ENCODE data around the gene NDUFA12. TPM values are rescaled to one million over a fixed set of nuclear protein-coding genes. Genes with fewer than 3 reads are reported as not detected.
"Not testable (repeated sequence)": the region's sequence is repeated elsewhere in the genome, so short reads cannot be mapped to it uniquely, and the experiment has no call there.

Gene NDUFA12
- total RNA-seq, 1 experiment from 2014 or later = 157 TPM

GRCh38 chr12:94994312-94994711 lies 9.2 kb downstream of the NDUFA12 start:
- no peaks in the 10 kb centered on the region for H3K27me3 ChIP-seq (replicated peaks; ENCODE audit: insufficient read depth, low read depth, low read length, poor library complexity)
- H3K36me3 ChIP-seq (ENCODE audit: insufficient read depth, low read length, poor library complexity, severe bottlenecking) = peaks cover 5% of the 10 kb centered on the region
- TF ChIP-seq CTCF (conservative IDR thresholded peaks at IDR 0.05; ENCODE audit: low read depth, low read length) (no peak), EZH2 (IDR thresholded peaks at IDR 0.05; ENCODE audit: borderline replicate concordance, low read depth, low read length, poor library complexity, severe bottlenecking) (no peak)
- DNase-seq (ENCODE audit: low spot score) = no peak
- no peaks in the 10 kb centered on the region for H3K4me1 ChIP-seq (ENCODE audit: insufficient read depth, low read length, poor library complexity, severe bottlenecking)
- no peak overlapping the region for H3K27ac ChIP-seq (ENCODE audit: low read depth, low read length, poor library complexity, severe bottlenecking)
- intact Hi-C loops (cut with micrococcal nuclease; ENCODE audit: unreplicated experiment) = no loop called here
- POLR2A ChIA-PET (ENCODE audit: low non-redundant PET) = no interaction called here
- H3K9me3 ChIP-seq (ENCODE audit: low read depth, low read length, poor library complexity, severe bottlenecking) = no peaks in the 10 kb centered on the region
- CTCF ChIA-PET = no interaction called here
- no TSS peak for BruUV-seq (replicated peaks)
- no peak overlapping the region for H3K4me3 ChIP-seq (ENCODE audit: low read depth, low read length, poor library complexity, severe bottlenecking)

GRCh38 chr12:94993855-94994254 lies 9.6 kb downstream of the NDUFA12 start:
- POLR2A ChIA-PET (ENCODE audit: low non-redundant PET); intact Hi-C loops (cut with micrococcal nuclease; ENCODE audit: unreplicated experiment); H3K4me3 ChIP-seq (ENCODE audit: low read depth, low read length, poor library complexity, severe bottlenecking); H3K27ac ChIP-seq (ENCODE audit: low read depth, low read length, poor library complexity, severe bottlenecking); H3K9me3 ChIP-seq (ENCODE audit: low read depth, low read length, poor library complexity, severe bottlenecking); H3K4me1 ChIP-seq (ENCODE audit: insufficient read depth, low read length, poor library complexity, severe bottlenecking); H3K27me3 ChIP-seq (replicated peaks; ENCODE audit: insufficient read depth, low read depth, low read length, poor library complexity); H3K36me3 ChIP-seq (ENCODE audit: insufficient read depth, low read length, poor library complexity, severe bottlenecking); DNase-seq (ENCODE audit: low spot score); BruUV-seq (replicated peaks); CTCF ChIA-PET: not testable (repeated sequence)

GRCh38 chr12:94990222-94990621 lies 13.3 kb downstream of the NDUFA12 start:
- Histone ChIP-seq H3K4me3 (ENCODE audit: low read depth, low read length, poor library complexity, severe bottlenecking) (no peak overlapping the region), H3K36me3 (ENCODE audit: insufficient read depth, low read length, poor library complexity, severe bottlenecking) (peaks cover 5% of the 10 kb centered on the region), H3K4me1 (ENCODE audit: insufficient read depth, low read length, poor library complexity, severe bottlenecking) (no peaks in the 10 kb centered on the region), H3K27ac (ENCODE audit: low read depth, low read length, poor library complexity, severe bottlenecking) (no peak overlapping the region), H3K27me3 (replicated peaks; ENCODE audit: insufficient read depth, low read depth, low read length, poor library complexity) (no peaks in the 10 kb centered on the region), H3K9me3 (ENCODE audit: low read depth, low read length, poor library complexity, severe bottlenecking) (no peaks in the 10 kb centered on the region)
- ChIA-PET CTCF (no interaction called here), POLR2A (ENCODE audit: low non-redundant PET) (no interaction called here)
- BruUV-seq (replicated peaks) = no TSS peak
- DNase-seq (ENCODE audit: low spot score) = no peak
- intact Hi-C loops (cut with micrococcal nuclease; ENCODE audit: unreplicated experiment) = no loop called here
- no peak for TF ChIP-seq CTCF (conservative IDR thresholded peaks at IDR 0.05; ENCODE audit: low read depth, low read length)
- no peak for TF ChIP-seq EZH2 (IDR thresholded peaks at IDR 0.05; ENCODE audit: borderline replicate concordance, low read depth, low read length, poor library complexity, severe bottlenecking)

- Histone ChIP-seq H3K4me3 (ENCODE audit: low read depth, low read length, poor library complexity, severe bottlenecking) (no peak overlapping the region), H3K27me3 (replicated peaks; ENCODE audit: insufficient read depth, low read depth, low read length, poor library complexity) (no peaks in the 10 kb centered on the region), H3K27ac (ENCODE audit: low read depth, low read length, poor library complexity, severe bottlenecking) (no peak overlapping the region), H3K4me1 (ENCODE audit: insufficient read depth, low read length, poor library complexity, severe bottlenecking) (no peaks in the 10 kb centered on the region), H3K9me3 (ENCODE audit: low read depth, low read length, poor library complexity, severe bottlenecking) (no peaks in the 10 kb centered on the region), H3K36me3 (ENCODE audit: insufficient read depth, low read length, poor library complexity, severe bottlenecking) (no peaks in the 10 kb centered on the region)
- ChIA-PET CTCF (no interaction called here), POLR2A (ENCODE audit: low non-redundant PET) (no interaction called here)
- intact Hi-C loops (cut with micrococcal nuclease; ENCODE audit: unreplicated experiment) = no loop called here
- BruUV-seq (replicated peaks) = no TSS peak
- no peak for TF ChIP-seq CTCF (conservative IDR thresholded peaks at IDR 0.05; ENCODE audit: low read depth, low read length)
- no peak for TF ChIP-seq EZH2 (IDR thresholded peaks at IDR 0.05; ENCODE audit: borderline replicate concordance, low read depth, low read length, poor library complexity, severe bottlenecking)
- no peak for DNase-seq (ENCODE audit: low spot score)
Measured at GRCh38 chr12:94988471-94988870, 15.0 kb downstream of the NDUFA12 start.

Measured in A673 (cell line).